T1000 (cell line): ENCODE measurements around the gene PRELID3B.
"Not testable (repeated sequence)": the region's sequence is repeated elsewhere in the genome, so short reads cannot be mapped to it uniquely, and the experiment has no call there.

Experiments
- DNase-seq: peaks from one replicate; lab custom pipeline; 2025; ENCODE audit warnings: mixed read lengths; lab: John Stamatoyannopoulos, UW

Gene PRELID3B

GRCh38 chr20:59048681-59049030 is 6.1 kb upstream of the PRELID3B start:
- DNase-seq, result no peak

GRCh38 chr20:59047938-59048680 is 5.5 kb upstream of the PRELID3B start:
- DNase-seq, result no peak

DNA sequence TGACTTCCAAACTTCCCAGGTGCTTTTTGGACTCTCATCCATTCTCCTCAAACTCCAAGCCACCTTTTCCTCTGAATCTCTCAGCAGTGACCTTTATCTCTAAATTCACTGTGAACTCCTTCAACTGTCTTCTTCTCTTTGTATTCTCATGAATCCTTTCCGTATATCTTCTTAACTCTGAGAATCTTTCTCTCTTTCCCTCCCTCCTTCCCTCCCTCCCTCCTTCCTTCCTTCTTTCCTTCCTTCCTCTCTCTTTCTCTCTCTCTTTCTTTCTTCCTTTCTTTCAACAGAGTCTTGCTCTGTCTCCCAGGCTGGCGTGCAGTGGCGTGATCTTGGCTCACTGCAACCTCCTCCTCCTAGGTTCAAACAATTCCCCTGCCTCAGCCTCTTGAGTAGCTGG is 4.3 kb upstream of the PRELID3B start:
- no peak for DNase-seq

DNA sequence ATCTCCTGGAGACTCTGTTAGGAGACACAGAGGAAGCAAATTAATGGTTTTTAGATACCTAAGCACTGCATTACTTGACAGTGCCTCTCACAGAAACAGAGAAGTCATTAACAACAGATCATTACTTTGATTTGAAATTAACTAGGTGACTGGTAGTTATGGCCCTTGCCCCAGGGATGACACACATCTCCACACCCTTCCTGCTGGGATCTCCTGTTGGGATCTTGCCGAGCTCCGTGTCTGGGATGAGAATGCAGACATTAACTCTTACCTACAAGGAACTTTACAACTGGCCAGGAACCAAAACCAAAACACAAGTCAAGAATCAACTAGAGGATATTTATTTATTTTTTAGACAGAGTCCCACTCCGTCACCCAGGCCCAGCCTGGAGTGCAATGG is 2.2 kb upstream of the PRELID3B start:
- DNase-seq, result no peak

DNA sequence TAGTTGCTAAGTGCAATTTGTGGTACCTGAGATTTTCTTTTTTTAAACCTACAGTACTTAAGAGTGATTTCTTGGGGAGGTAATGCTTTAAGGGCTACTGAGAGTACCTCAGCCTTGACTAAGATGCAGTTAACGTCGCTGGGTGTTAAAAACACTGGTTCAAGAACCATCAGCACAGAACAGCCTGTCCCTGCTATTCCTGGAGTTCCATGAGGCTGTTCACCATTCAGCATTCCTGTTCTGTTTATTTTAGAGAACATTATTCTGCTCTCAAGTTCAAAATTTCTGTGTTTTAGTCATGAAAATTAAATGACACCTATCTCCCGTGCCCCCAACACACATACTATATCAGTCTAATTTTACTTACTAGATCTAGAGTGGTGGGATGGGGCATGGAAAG is 1.7 kb upstream of the PRELID3B start:
- DNase-seq, result no peak

- no peak for DNase-seq
These were observed 1.1 kb upstream of the PRELID3B start for GRCh38 chr20:59043698-59044097.

- peak; percentile 52 for DNase-seq
These were observed 428 bp upstream of the PRELID3B start for GRCh38 chr20:59042796-59043631.

- DNase-seq, result not testable (repeated sequence)
These were observed 1.1 kb downstream of the PRELID3B start for GRCh38 chr20:59041487-59041886.

GRCh38 chr20:59040667-59041066 is 1.9 kb downstream of the PRELID3B start:
- no peak for DNase-seq

DNA sequence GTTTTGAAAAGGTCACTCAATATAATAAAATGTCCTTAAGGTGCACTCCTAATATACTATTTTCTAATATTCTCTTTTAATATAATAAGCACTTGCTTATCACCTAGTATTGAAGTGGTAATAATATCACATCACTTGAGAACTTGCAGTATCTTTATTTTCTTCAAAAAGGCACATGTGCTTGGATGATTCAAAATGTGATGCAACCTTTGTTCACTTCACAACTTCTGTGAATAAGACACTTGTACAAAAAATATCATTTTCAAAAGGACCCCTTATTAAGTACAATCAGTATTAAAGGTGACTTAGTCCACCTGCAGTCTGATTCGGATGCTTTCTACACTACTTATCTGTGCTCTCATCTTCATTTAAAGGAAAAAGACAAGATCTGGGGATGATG is 3.4 kb downstream of the PRELID3B start:
- DNase-seq, result no peak

- DNase-seq, result no peak
These were observed 5.2 kb downstream of the PRELID3B start for GRCh38 chr20:59037386-59037785.

GRCh38 chr20:59035381-59035780 is 7.2 kb downstream of the PRELID3B start:
- no peak for DNase-seq

GRCh38 chr20:59033616-59034165 is 8.9 kb downstream of the PRELID3B start:
- DNase-seq, result no peak

DNA sequence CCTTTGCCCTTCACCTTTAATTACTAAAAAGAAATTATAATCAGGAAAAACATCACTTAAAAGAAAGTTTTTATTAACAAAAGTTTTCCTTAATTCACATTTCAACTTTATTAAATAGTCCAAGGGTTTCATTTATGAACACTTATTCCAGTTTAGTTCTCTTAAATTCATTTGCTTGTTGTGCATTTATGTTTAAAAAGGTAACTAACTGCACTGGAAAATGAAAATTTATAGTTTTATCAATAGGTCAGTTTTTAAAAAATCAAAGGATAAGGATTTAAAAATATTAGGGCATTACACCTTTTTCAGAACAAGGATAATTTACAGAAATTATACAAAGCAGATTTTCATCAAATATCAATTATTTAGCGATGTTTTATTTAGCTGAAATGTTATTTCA is 9.5 kb downstream of the PRELID3B start:
- DNase-seq, result no peak

- DNase-seq, result no peak
These were observed 9.9 kb downstream of the PRELID3B start for GRCh38 chr20:59032713-59033059.

DNA sequence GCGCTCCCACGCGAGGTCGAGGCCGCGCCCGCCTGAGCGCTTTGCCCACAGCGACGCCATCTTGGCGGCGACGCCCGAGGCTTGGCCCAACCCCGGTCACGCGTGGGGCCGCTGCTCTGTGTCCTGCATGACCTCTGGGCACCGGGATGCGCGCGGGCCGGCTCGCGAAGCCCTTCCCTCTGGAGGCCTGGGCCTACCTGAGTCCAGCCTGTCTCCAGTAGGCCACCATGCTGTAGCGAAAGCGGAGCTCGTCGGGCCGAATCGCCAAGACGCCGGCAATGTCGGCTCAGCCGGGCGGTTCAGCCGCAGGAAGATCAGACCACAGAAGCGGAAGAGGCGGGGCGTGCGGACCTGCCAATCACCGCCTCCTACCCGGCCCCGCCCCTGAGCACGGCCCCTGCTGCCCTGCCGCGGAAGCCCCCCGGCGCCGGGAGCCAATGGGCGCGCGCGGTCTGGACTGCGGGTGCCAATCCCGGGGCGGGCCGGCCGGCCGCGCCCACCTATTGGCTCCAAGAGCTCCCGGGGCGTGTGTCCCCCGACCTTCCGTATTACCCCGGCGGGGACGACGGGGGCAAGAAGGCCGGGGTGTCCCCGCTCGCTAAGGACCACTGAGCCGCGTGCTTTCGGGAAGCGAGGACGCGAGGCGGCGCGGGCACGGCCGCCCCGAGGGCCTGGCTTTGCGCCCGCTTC is 10.4 kb downstream of the PRELID3B start, which contains the start of gene ATP5F1E:
Gene ATP5F1E (minus strand): TSS at position 313 of the 690 bp plus-strand sequence. CDS start 84 bp downstream, at position 229.
- DNase-seq, result peak; percentile 69

DNA sequence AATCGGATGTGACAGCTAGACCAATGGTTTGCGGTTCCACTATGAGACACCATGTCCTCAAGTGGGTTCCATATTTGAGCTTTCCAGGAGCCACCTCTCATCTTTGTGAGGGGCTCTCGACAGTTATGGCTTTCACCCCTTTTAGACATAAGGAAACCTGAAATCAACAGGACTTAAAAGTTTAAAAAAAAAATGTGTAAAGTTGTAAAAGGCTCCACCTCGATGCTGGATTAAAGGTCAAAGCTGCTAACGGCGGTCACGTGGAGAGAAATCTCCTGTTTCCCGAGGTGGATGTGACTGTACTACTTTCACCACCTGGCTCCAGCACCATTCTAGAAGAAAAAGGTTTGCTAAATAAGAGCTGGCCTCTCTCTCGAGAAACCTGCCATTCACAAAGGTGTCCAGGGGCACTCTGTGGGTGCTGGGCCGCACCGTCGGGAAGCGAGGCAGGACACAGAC is 11.0 kb downstream of the PRELID3B start:
- no peak for DNase-seq

DNA sequence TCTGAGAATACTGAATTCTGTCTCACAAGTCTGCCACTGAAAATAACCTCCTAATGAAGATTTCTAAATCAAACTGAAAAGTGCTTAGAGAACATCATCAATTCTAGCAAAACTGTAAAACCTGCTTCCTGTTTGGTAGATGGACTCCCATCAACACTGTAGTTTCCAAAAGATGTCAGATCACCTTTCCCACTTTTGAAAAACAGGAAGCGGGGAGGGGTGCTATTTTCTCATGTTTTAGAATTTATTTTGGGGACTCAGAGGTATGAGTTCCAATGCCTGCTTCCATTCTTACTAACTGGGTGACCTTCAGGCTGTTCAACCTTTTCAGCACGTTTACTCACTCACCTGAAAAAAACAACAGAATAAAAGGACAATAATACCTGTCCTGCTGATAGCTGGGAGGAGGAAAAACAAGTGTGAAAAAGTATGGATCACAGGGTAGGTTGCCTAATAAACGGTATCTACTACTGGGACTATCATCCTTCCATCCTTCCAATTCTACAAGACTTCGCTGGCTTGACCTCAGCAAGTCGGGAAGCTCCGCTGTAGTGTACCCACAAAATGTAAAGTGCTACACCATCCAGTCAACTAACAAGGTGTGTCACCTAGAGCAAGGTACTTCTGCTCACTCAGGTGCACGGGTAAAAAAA is 11.5 kb downstream of the PRELID3B start:
- no peak for DNase-seq

DNA sequence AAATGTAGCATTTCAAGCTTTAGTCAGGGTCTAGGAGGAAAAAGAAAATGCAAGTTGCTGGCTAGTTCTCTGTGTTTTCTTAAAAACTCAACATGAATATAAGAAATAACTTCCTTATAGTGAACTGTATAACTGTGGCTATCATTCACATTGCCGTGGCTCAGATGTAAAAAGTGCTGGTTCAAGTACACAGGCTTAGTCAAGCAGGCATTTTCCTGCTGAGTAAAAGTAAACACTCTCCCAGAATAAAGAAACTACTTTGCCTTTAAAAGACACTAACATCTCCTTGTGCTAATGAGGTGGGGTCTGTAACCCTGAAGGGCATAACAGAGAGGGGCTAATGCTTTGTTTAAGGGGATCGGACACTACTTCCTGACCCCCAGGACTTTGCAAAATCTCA is 13.8 kb downstream of the PRELID3B start:
- no peak for DNase-seq

- no peak for DNase-seq
These were observed 14.8 kb downstream of the PRELID3B start for GRCh38 chr20:59027741-59028320.
